GM12874 (cell line): Measurements from ENCODE around the gene BLTP2.

Experiments
- TF ChIP-seq, protein P1 (sequence below): IDR thresholded peaks from 2 replicates; pipeline ENCODE4 v1.5.1; 2011; ENCODE audit warnings: low read depth, mild to moderate bottlenecking, control low read depth, low read length, moderate library complexity; ENCODE audit not compliant: insufficient read depth

Gene BLTP2

DNA sequence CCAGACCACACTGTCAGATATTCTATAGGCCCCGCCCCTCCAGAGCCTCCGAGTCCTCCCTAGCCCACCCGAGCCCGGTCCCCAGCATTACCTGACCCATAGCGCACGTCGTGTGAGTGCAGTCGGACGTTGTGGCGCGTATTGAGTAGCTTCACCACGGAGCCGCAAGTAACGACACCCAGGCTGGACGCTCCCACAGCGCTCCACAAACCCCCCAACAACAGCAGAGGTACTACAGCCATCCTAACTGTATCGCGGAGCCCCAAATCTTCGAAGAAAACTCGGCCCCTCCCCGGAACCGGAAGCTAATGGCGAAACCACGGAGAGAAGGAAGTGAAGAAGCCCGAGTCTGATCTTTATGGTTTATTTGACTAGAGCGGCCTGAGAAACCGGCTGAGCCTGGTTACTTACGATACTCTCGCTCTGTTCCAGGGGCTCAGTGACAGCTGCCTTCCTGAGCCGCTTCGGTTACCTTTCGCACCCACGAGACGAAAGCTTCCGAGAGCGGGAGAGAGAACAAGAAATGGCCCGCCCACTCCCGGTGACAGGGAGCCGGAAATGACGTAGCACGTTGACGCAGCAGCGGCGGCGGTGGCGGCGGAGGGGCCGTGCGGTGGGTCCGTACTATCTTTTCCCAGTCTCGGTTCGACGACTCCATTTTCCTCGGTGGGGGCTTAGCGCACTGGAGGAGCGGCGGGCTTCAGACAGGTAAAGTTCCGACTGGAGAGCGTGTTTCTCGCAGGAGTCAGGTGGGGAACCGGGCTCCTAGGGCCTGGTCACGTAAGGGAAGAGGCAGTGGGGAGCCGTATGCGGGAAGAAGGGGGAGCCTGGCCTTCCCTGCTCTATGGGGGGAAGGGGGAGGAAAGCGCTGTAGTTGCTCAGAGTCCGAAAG lies 16.9 kb upstream of the BLTP2 start, which contains the start of the genes SDF2 and SUPT6H:
SDF2 (minus strand) TSS at position 272 of the 892 bp plus-strand sequence; CDS start at position 242, 30 bp downstream.
SUPT6H (plus strand) TSS at position 571 of the 892 bp plus-strand sequence. CDS start 11,197 bp downstream, outside the sequence.
- TF ChIP-seq, protein P1, sequence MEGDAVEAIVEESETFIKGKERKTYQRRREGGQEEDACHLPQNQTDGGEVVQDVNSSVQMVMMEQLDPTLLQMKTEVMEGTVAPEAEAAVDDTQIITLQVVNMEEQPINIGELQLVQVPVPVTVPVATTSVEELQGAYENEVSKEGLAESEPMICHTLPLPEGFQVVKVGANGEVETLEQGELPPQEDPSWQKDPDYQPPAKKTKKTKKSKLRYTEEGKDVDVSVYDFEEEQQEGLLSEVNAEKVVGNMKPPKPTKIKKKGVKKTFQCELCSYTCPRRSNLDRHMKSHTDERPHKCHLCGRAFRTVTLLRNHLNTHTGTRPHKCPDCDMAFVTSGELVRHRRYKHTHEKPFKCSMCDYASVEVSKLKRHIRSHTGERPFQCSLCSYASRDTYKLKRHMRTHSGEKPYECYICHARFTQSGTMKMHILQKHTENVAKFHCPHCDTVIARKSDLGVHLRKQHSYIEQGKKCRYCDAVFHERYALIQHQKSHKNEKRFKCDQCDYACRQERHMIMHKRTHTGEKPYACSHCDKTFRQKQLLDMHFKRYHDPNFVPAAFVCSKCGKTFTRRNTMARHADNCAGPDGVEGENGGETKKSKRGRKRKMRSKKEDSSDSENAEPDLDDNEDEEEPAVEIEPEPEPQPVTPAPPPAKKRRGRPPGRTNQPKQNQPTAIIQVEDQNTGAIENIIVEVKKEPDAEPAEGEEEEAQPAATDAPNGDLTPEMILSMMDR, result 0 out of 2 replicates have a peak, but pooled peaks have one; percentile 16

DNA sequence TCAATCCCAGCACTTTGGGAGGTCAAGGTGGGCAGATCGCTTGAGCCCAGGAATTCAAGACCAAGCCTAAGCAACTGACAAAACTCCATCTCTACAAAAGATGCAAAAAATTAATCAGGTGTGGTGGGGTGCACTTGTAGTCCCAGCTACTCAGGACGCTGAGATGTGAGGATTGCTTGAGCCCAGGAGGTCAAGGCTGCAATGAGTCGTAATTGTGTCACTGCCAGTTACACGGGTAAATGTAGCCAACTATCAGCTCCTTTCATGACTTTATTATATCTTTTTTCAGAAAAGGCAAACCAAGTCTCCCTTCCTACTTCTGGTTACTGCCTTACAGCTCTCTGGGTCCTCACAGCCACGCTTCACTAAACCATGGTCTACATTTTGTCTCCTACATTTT lies 12.8 kb upstream of the BLTP2 start:
- TF ChIP-seq, protein P1, result no peak

DNA sequence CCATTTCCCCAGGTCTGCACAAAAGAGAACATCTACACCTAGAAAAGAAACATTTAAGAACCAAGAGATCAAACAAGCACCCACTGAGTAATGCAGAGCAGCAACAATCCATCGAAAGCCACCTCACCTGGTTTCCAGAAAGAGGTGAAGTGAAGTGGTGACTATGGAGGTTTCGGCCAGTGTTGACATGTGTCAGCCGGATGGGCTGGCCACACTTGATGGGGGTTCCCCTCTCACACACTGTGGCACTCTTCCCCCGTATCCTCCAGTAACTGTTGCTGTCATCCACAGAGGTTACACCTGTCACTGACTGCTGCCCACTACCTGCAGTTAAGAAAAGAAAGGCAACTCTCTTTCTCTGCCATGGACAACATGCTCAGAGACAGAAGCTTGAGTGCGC lies 10.2 kb upstream of the BLTP2 start:
- TF ChIP-seq, protein P1, result no peak

DNA sequence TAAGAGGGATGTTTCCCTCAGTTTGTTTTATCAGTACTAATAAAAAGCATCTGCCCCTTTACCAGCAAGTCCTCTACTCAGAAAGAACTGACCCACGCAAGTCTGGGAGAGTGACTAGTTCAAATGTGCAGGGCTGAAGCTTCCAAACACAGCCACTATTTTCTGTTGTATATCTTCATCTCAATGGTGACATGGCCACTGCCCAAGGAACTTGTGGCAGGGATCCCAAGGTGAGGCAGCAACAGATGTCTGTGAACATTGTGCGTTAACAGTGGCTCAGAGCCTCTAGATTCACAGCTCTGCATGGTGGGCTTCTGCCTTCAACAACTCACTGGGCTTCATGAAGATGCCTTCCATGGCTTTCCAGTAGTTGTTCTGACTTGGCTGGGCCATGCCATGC lies 3.7 kb upstream of the BLTP2 start:
- TF ChIP-seq, protein P1, result no peak

DNA sequence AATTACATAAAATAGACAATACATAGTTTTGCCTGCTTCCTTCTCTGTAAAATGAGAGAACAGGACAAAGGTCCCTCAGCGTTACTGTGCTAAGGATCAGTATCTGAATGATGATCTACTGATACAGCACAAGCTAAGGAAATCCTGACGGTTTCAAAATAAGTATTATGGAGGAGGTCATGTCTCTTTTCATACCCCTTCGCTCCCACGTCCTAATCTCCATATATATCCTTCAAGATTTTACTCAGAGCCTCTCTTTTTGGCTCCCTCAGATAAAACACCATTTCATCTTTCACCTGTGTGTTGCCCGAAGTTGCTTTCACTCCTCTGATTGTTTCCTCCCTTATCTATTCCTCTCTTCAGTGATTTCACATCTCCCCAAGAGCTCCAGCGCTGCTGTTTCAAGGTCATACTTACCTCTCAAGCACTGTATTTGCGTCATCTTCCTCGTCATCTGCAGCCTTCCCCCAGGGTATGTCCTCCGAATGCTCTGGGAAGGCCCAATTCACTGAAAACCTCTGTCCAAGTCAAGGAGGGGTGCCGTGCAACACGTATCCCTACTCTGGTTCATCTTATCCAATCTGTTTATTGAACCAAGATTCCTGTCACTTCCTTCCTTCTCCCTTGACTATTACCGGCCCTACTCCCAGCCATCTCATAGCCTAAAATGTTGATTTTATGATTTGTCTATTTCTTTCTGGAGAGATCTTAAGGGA lies 1.2 kb upstream of the BLTP2 start:
- TF ChIP-seq, protein P1, result no peak

DNA sequence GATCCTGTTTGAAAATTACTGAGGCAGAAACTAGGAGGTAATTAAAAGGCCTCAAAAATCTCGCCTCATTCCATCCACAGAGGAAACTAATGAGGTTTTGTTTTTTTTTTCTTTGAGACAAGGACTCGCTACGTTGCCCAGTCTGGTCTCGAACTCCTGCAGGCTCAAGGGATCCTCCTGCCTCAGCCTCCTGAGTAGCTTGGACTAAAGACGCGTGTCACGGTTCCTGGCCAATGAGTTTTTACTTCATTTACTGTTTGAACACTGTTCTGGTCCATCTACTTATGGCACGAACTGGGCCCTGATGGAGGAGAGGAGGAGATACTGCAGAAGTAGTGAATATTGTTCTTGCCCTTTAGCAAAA lies 600 bp upstream of the BLTP2 start:
- TF ChIP-seq, protein P1, result no peak
